ENCODE results near the gene UNC119.

GRCh38 chr17:28537219-28537610, 15.2 kb downstream of the UNC119 start:
- TF ChIP-seq CTCF (conservative IDR thresholded peaks at IDR 0.05; ENCODE audit: low read length): no peak
- TF ChIP-seq EZH2phosphoT487 (IDR thresholded peaks at IDR 0.05; ENCODE audit: borderline replicate concordance): no peak
